OCI-LY3 (cell line): Measurements from ENCODE around the gene SND1.

Experiments
- EZH2phosphoT487 ChIP-seq: fragments of 200-600 bp; shearing (Covaris generic); IDR thresholded peaks from 2 replicates; pipeline ENCODE4 v1.6.1; 2018; ENCODE audit warnings: antibody characterized with exemption, mixed run types, low read depth
- TF ChIP-seq, protein P1 (sequence below): fragments of 200-600, 300-600 bp; sonication (generic); IDR thresholded peaks from 2 replicates; pipeline ENCODE4 v1.5.1; 2014; ENCODE audit warnings: antibody characterized with exemption, low read length, low read depth

- TF ChIP-seq, protein P1, sequence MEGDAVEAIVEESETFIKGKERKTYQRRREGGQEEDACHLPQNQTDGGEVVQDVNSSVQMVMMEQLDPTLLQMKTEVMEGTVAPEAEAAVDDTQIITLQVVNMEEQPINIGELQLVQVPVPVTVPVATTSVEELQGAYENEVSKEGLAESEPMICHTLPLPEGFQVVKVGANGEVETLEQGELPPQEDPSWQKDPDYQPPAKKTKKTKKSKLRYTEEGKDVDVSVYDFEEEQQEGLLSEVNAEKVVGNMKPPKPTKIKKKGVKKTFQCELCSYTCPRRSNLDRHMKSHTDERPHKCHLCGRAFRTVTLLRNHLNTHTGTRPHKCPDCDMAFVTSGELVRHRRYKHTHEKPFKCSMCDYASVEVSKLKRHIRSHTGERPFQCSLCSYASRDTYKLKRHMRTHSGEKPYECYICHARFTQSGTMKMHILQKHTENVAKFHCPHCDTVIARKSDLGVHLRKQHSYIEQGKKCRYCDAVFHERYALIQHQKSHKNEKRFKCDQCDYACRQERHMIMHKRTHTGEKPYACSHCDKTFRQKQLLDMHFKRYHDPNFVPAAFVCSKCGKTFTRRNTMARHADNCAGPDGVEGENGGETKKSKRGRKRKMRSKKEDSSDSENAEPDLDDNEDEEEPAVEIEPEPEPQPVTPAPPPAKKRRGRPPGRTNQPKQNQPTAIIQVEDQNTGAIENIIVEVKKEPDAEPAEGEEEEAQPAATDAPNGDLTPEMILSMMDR: no peak
- no peak for TF ChIP-seq EZH2phosphoT487
Measured at GRCh38 chr7:128057909-128058308, 405.9 kb downstream of the SND1 start.
